Astrocyte of the cerebellum (primary cell): ENCODE data around the gene C17orf75.
A peak's percentile ranks its signal among the peaks of the same experiment; 100 is the strongest.

Experiments
- DNase-seq: peaks from one replicate; pipeline ENCODE4 v3.0.0-alpha.2; 2011; ENCODE audit warnings: low read depth
- H3K4me3 ChIP-seq: 2 replicates; pipeline ENCODE4 v1.5.1; 2011; ENCODE audit warnings: mild to moderate bottlenecking, low read depth, low read length, moderate library complexity
- in situ Hi-C: cut with HindIII; loops from 2 replicates; pipeline ENCODE4 v1.10.0; 2017; ENCODE audit warnings: low sequenced_read_pairs
- TF ChIP-seq, protein P1 (sequence below): IDR thresholded peaks from 2 replicates; pipeline ENCODE4 v1.5.1; 2012; ENCODE audit warnings: low read length, low read depth, moderate library complexity, mild to moderate bottlenecking; ENCODE audit errors: missing control alignments

The C17orf75 gene

DNA sequence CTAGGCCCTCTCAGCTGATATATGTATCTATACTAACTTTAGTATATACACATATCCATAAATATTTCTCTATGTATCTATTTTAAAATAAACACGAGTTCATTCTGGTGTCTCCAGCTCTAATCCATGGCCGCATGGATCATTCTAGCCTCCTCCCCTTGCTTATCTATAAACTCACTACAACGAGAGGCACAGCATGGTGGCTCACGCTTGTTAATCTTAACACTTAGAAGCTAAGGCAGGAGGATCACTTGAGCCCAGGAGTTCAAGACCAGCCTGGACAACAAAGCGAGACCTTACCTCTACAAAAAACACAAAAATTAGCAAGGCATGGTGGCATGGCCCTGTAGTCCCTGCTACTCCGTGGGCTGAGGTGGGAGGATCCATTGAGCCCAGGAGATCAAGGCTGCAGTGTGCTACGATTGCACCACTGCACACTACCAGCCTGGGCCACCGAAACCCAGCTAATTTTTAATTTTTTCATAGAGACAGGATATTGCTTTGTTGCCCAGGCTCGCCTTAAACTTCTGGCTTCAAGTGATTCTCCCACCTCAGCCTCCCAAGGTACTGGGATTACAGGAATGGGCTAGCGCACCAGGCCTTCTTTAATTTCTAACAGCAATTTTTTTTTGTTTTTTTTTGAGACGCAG, 4.1 kb upstream of the C17orf75 start:
- DNase-seq = no peak
- no peak overlapping the region for H3K4me3 ChIP-seq
- TF ChIP-seq, protein P1, sequence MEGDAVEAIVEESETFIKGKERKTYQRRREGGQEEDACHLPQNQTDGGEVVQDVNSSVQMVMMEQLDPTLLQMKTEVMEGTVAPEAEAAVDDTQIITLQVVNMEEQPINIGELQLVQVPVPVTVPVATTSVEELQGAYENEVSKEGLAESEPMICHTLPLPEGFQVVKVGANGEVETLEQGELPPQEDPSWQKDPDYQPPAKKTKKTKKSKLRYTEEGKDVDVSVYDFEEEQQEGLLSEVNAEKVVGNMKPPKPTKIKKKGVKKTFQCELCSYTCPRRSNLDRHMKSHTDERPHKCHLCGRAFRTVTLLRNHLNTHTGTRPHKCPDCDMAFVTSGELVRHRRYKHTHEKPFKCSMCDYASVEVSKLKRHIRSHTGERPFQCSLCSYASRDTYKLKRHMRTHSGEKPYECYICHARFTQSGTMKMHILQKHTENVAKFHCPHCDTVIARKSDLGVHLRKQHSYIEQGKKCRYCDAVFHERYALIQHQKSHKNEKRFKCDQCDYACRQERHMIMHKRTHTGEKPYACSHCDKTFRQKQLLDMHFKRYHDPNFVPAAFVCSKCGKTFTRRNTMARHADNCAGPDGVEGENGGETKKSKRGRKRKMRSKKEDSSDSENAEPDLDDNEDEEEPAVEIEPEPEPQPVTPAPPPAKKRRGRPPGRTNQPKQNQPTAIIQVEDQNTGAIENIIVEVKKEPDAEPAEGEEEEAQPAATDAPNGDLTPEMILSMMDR = no peak
- in situ Hi-C loops = no loop called here

DNA sequence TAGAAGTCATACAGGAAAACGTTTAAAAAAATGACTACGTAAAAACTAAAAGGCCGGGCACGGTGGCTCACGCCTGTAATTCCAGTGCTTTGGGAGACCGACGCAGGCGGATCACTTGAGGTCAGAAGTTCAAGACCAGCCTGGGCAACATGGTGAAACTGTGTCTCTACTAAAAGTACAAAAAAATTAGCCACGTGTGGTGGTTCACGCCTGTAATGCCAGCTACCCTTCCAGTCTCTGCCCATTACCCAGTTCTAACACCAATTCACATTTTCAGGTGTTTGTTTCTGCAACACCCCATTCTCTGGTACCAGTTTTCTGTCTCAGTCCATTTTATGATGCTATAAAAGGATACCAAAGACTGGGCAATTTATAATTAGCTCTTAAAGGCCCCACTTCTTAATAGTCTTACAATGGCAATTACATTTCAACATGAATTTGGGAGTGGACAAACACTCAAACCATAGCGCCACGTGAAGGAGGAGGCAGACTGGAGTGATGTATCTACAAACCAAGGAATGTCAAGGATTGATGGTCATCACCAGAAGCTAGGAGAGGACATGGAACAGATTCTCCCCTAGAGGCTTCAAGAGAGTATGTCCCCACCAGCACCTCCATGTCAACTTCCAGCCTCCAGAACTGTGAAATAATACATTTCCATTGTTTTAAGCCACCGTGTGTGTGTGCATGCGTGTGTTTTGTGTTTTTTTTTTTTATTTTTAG, 791 bp upstream of the C17orf75 start:
- in situ Hi-C loops = no loop called here
- TF ChIP-seq, protein P1 = no peak
- DNase-seq = no peak
- peak overlapping the region; percentile 47 for H3K4me3 ChIP-seq

DNA sequence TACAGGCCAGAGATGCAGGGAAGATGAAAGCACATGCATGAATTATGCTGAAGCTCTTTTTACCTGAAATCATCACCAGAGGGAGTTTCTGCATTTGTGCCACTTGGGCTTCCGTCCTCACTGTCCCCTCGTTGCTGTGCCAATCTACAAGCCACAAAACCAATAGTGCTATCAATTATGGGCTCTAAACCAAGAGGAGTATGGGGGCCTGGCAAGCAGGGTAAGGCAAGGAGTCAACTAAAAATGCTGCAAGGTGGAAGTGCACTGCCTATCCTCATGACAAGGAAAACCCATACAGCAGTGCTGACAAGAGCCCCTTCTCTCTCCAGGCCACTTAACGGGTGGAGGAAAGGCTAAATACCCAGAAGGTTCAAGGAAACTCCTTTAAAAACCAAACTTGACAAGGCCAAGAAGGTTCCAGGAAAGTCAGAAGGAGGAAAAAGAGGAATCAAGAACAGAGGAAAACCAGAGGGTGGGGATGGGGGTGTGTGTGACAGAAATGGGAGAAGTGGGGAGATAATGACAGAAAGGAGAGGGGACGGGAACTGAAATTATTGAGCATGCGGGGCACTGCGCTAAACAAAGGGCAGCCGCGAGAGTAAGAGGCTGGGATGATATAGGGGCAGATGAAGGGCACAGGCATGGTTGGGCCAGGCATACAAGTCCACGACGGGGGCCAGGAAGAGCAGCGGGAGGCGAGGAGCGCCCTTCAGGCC, 674 bp downstream of the C17orf75 start:
- in situ Hi-C loops = no loop called here
- peak overlapping the region; percentile 47 for H3K4me3 ChIP-seq
- DNase-seq = no peak
- TF ChIP-seq, protein P1 = peak; percentile 36

DNA sequence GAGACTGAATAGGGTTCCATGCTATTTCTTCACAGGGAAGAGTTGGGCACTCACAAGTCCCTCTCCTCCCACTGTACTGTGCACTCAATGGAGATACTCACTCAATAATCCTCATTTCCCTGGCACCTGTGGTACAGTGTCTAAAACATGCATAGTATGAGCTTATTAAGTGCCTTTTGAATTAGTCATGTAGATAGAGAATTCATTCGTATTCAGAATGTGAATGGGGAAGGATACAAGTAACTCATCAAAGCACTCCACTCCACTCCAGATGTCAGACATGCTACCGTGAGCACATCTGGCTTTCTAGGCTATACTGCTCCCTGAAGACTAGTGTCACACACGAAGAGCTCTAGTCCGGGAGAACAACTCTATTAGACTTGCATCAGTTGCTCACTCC, 6.3 kb downstream of the C17orf75 start:
- DNase-seq = no peak
- TF ChIP-seq, protein P1 = no peak
- in situ Hi-C loops = no loop called here
- no peak overlapping the region for H3K4me3 ChIP-seq

DNA sequence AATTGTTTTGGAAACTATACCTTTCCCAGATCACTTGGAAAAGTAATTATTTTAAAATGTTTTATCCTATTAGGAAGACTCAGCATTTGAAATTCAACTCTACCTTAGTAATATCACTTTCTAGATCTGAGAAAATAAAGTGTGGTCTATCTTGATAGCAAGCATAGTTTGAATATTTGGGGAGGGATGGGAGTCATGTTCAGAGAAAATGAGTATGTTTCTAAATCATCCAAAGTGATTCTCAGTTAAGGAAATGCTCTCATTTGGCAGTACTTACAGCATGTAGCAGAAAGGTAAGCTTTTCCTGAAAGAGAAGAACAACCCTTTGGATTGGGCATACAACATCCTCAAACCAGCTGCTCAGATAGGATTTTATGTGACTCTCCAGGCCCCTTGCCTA, 6.9 kb downstream of the C17orf75 start:
- H3K4me3 ChIP-seq = no peak overlapping the region
- TF ChIP-seq, protein P1 = no peak
- in situ Hi-C loops = no loop called here
- DNase-seq = no peak

DNA sequence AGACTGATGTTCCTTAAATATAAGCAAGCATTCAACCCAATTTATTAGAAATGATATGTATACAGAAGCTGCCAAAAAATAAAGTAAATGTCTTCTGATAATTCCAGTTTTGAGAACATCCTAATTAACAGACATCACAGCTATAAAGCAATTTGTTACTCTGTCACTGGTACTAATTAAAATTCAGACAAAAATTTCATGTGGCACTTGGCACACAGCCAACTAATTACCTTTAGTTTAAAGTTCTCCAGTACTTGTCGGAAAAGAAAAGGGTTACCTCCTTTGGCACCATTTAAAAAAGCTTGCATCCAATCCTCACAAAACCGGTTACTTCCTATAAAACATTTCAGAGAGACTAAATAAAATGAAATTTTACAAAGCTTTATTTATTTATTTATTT, 8.8 kb downstream of the C17orf75 start:
- TF ChIP-seq, protein P1 = no peak
- in situ Hi-C loops = no loop called here
- no peak for DNase-seq
- no peak overlapping the region for H3K4me3 ChIP-seq
